ENCODE measurements around the gene SEZ6L.
"Not testable (repeated sequence)": the region's sequence is repeated elsewhere in the genome, so short reads cannot be mapped to it uniquely, and the experiment has no call there.

SEZ6L gene

GRCh38 chr22:26391623-26392022, 222.4 kb downstream of the SEZ6L start:
- no peak for DNase-seq

- DNase-seq = no peak
Measured at GRCh38 chr22:26393929-26394328, 224.7 kb downstream of the SEZ6L start.

- DNase-seq = no peak
Measured at GRCh38 chr22:26394777-26395176, 225.5 kb downstream of the SEZ6L start.

- no peak for DNase-seq
Measured at GRCh38 chr22:26395926-26396325, 226.7 kb downstream of the SEZ6L start.

GRCh38 chr22:26398741-26399153, 229.5 kb downstream of the SEZ6L start:
- peak; percentile 54 for DNase-seq

GRCh38 chr22:26399289-26399688, 230.0 kb downstream of the SEZ6L start:
- no peak for DNase-seq

- DNase-seq = no peak
Measured at GRCh38 chr22:26401726-26402125, 232.5 kb downstream of the SEZ6L start.

- no peak for DNase-seq
Measured at GRCh38 chr22:26404851-26405421, 235.7 kb downstream of the SEZ6L start.

- no peak for DNase-seq
Measured at GRCh38 chr22:26406118-26406517, 236.9 kb downstream of the SEZ6L start.

- DNase-seq = not testable (repeated sequence)
Measured at GRCh38 chr22:26408562-26409220, 239.4 kb downstream of the SEZ6L start.

- DNase-seq = no peak
Measured at GRCh38 chr22:26409719-26410335, 240.6 kb downstream of the SEZ6L start.

- no peak for DNase-seq
Measured at GRCh38 chr22:26410386-26410785, 241.1 kb downstream of the SEZ6L start.

- DNase-seq = no peak
Measured at GRCh38 chr22:26414347-26414746, 245.1 kb downstream of the SEZ6L start.

- no peak for DNase-seq
Measured at GRCh38 chr22:26416256-26416655, 247.0 kb downstream of the SEZ6L start.

- DNase-seq = no peak
Measured at GRCh38 chr22:26416670-26417276, 247.5 kb downstream of the SEZ6L start.

GRCh38 chr22:26417406-26417805, 248.1 kb downstream of the SEZ6L start:
- DNase-seq = no peak

- no peak for DNase-seq
Measured at GRCh38 chr22:26418620-26419019, 249.4 kb downstream of the SEZ6L start.

- DNase-seq = no peak
Measured at GRCh38 chr22:26426924-26427323, 257.7 kb downstream of the SEZ6L start.

GRCh38 chr22:26428515-26429457, 259.5 kb downstream of the SEZ6L start, which contains the start of gene ASPHD2:
Gene ASPHD2 (plus strand): TSS chr22:26429260. CDS start chr22:26433616, 4,356 bp downstream.
- DNase-seq = peak; percentile 82

- no peak for DNase-seq
Measured at GRCh38 chr22:26429458-26430286, 260.4 kb downstream of the SEZ6L start.

GRCh38 chr22:26430600-26430999, 261.3 kb downstream of the SEZ6L start:
- no peak for DNase-seq
